HepG2 (cell line): Measurements from ENCODE around the gene NINL. TPM values are rescaled to one million over a fixed set of nuclear protein-coding genes. Genes with fewer than 3 reads are reported as not detected.

Experiments used
- CREM ChIP-seq, 2 experiments: sonication (generic) in 1 of 2; formaldehyde crosslinking in 1 of 2; IDR thresholded peaks; 2 replicates each; pipeline versions ENCODE4 v1.4.0 to v1.6.1; 2016 to 2020; ENCODE audit warnings: antibody characterized with exemption in 1 of 2, mild to moderate bottlenecking in 1 of 2, missing genetic modification reagents in 1 of 2
- HDAC6 ChIP-seq: fragments of 200-600 bp; sonication (generic); IDR thresholded peaks from 2 replicates; pipeline ENCODE4 v1.7.0; 2017; ENCODE audit warnings: mild to moderate bottlenecking, antibody characterized with exemption, low read length, low read depth
- HMG20B ChIP-seq: conservative IDR thresholded peaks from 2 replicates; pipeline ENCODE4 v1.6.1; 2016; ENCODE audit warnings: missing genetic modification reagents, missing compliant biosample characterization
- HNRNPK ChIP-seq: fragments of 200-400 bp; formaldehyde crosslinking; IDR thresholded peaks from 2 replicates; pipeline ENCODE4 v1.6.1; 2018; ENCODE audit warnings: low read length, low read depth, moderate library complexity, mild to moderate bottlenecking; ENCODE audit not compliant: poor library complexity, severe bottlenecking
- MAFK ChIP-seq, 2 experiments: IDR thresholded peaks in 1 of 2; conservative IDR thresholded peaks in 1 of 2; 2 replicates each; pipeline ENCODE4 v1.6.1; 2011; ENCODE audit warnings: improper control_type of control experiment in 2 of 2, low read length in 2 of 2
- PLRG1 ChIP-seq: fragments of 450-650 bp; conservative IDR thresholded peaks from 2 replicates; pipeline ENCODE4 v1.6.1; 2016
- RAD51 ChIP-seq: fragments of 450-650 bp; IDR thresholded peaks from 2 replicates; pipeline ENCODE4 v1.6.1; 2016; ENCODE audit warnings: borderline replicate concordance
- RBM22 ChIP-seq: fragments of 200-400 bp; formaldehyde crosslinking; optimal IDR thresholded peaks from 2 replicates; pipeline ENCODE3; 2017; ENCODE audit warnings: mild to moderate bottlenecking, low read length, moderate library complexity
- RERE ChIP-seq: IDR thresholded peaks from 2 replicates; pipeline ENCODE4 v1.6.1; 2016; ENCODE audit warnings: low read depth, missing genetic modification reagents, missing compliant biosample characterization
- SATB2 ChIP-seq: sonication (generic); formaldehyde crosslinking; IDR thresholded peaks from 2 replicates; pipeline ENCODE4 v1.5.0; 2020; ENCODE audit warnings: missing genetic modification reagents
- TEF ChIP-seq: sonication (generic); formaldehyde crosslinking; IDR thresholded peaks from 2 replicates; pipeline ENCODE4 v1.5.0; 2020; ENCODE audit warnings: missing genetic modification reagents
- YEATS4 ChIP-seq: sonication (generic); formaldehyde crosslinking; IDR thresholded peaks from 2 replicates; pipeline ENCODE4 v1.4.0; 2020; ENCODE audit warnings: missing genetic modification reagents, borderline replicate concordance
- ZC3H4 ChIP-seq: sonication (generic); formaldehyde crosslinking; IDR thresholded peaks from 2 replicates; pipeline ENCODE4 v1.4.0; 2020; ENCODE audit warnings: missing genetic modification reagents, borderline replicate concordance
- ZKSCAN8 ChIP-seq: IDR thresholded peaks from 2 replicates; pipeline ENCODE4 v1.6.1; 2016; ENCODE audit warnings: borderline replicate concordance, missing genetic modification reagents, missing compliant biosample characterization
- ZNF264 ChIP-seq: sonication (generic); formaldehyde crosslinking; IDR thresholded peaks from 2 replicates; pipeline ENCODE4 v1.4.0; 2020; ENCODE audit warnings: missing genetic modification reagents
- ZNF274 ChIP-seq: sonication (generic); formaldehyde crosslinking; IDR thresholded peaks from 2 replicates; pipeline ENCODE4 v1.5.1; 2020; ENCODE audit warnings: mild to moderate bottlenecking, missing genetic modification reagents
- ZNF441 ChIP-seq: sonication (generic); formaldehyde crosslinking; IDR thresholded peaks from 2 replicates; pipeline ENCODE4 v1.7.0; 2021; ENCODE audit warnings: missing genetic modification reagents, borderline replicate concordance
- ZNF687 ChIP-seq: sonication (generic); formaldehyde crosslinking; IDR thresholded peaks from 2 replicates; pipeline ENCODE4 v1.5.1; 2020; ENCODE audit warnings: mild to moderate bottlenecking, missing genetic modification reagents, moderate library complexity
- ZNF788 ChIP-seq: sonication (generic); formaldehyde crosslinking; IDR thresholded peaks from 2 replicates; pipeline ENCODE4 v1.5.0; 2020; ENCODE audit warnings: mild to moderate bottlenecking, missing genetic modification reagents, borderline replicate concordance
- polyA plus RNA-seq, 8 experiments: library from polyadenylated mRNA; depleted of rRNA in 3 of 8; stranded (reverse) in 7 of 8; unstranded in 1 of 8; fragments of >200 nt; fragmentation: Illumina TruSeq in 4 of 8; extraction: Trizol in 4 of 8; gene quantifications; 2 replicates each; pipeline versions ENCODE4 v1.2.1 to v1.2.3, GENCODE V29; 2011 to 2016; ENCODE audit warnings: low read depth in 4 of 8, missing spikeins in 1 of 8, mixed read lengths in 1 of 8; ENCODE audit not compliant: insufficient read depth in 1 of 8
- total RNA-seq, 5 experiments: library from RNA; depleted of rRNA; stranded (reverse); fragments of >200 nt; fragmentation: Illumina TruSeq; extraction: Trizol; gene quantifications; 2 replicates each; pipeline ENCODE4 v1.2.3, GENCODE V29; 2016; ENCODE audit warnings: low read depth in 1 of 5

NINL gene
- total and polyA plus RNA-seq, 2 of the 13 experiments (the other 11 are each of a cell fraction or from before 2014, with no cell fraction given): 32.3 to 34.3 TPM

GRCh38 chr20:25584905-25585704 is at the start of gene NINL (continued):
- TF ChIP-seq RERE (CRISPR knock-in tag) (no peak), ZNF264 (CRISPR knock-in tag) (no peak; the same call in none of the 2 replicates), CREM (IDR thresholded peaks at IDR 0.05) (no peak), CREM (CRISPR knock-in tag; IDR thresholded peaks at IDR 0.05) (no peak), ZKSCAN8 (no peak; the same call in 1 of the 2 replicates), ZNF788 (CRISPR knock-in tag) (no peak; the same call in 1 of the 2 replicates), HDAC6 (no peak), ZNF274 (peak; percentile 84), MAFK (conservative IDR thresholded peaks at IDR 0.05 in 1 of 2, IDR thresholded peaks at IDR 0.05 in 1 of 2; ENCODE audit: low read length in 2 of 2) (no peak), SATB2 (peak; percentile 74), RAD51 (no peak), PLRG1 (no peak), ZC3H4 (CRISPR knock-in tag) (0 out of 2 replicates have a peak, but pooled peaks have one; percentile 89), TEF (peak; percentile 65), YEATS4 (CRISPR knock-in tag) (peak; percentile 89), HNRNPK (peak; percentile 87), HMG20B (CRISPR knock-in tag) (no peak; the same call in 1 of the 2 replicates), RBM22 (peak; percentile 28), ZNF441 (CRISPR knock-in tag) (peak; percentile 24; the same call in 1 of the 2 replicates), ZNF687 (CRISPR knock-in tag) (peak; percentile 98)
